WTC11 (cell line): ENCODE data around the gene UAP1L1. TPM values are rescaled to one million over a fixed set of nuclear protein-coding genes. Genes with fewer than 3 reads are reported as not detected.

Experiments
- ATAC-seq: fragments of 200-7000 bp; cut with Tn5 transposase; 2 replicates; pipeline ENCODE4 v1.10.0; 2021; ENCODE audit warnings: mild to moderate bottlenecking, moderate library complexity
- CTCF ChIA-PET: fragments of 300-600 bp; sonication (Branson Sonifier 250); formaldehyde crosslinking; loops from one replicate; lab custom pipeline; 2021; ENCODE audit warnings: antibody characterized with exemption; lab: Charles Lee
- POLR2A ChIA-PET: fragments of 350-600 bp; sonication (Branson Sonifier 250); formaldehyde crosslinking; loops from one replicate; lab custom pipeline; 2021; ENCODE audit warnings: antibody characterized with exemption; lab: Charles Lee
- DNase-seq: peaks from one replicate; pipeline ENCODE4 v3.0.0; 2021; ENCODE audit warnings: low spot score
- H3K27ac Mint-ChIP-seq: 2 replicates; pipeline ENCODE4 v1.8.0; 2021; ENCODE audit warnings: mixed read lengths
- H3K27me3 Mint-ChIP-seq: 2 replicates; pipeline ENCODE4 v1.8.0; 2021; ENCODE audit warnings: low read depth, mild to moderate bottlenecking, moderate library complexity, mixed read lengths
- H3K36me3 Mint-ChIP-seq: 2 replicates; pipeline ENCODE4 v1.8.0; 2021; ENCODE audit warnings: mixed read lengths
- H3K4me1 Mint-ChIP-seq: 2 replicates; pipeline ENCODE4 v1.8.0; 2022; ENCODE audit warnings: mixed read lengths
- H3K4me3 Mint-ChIP-seq: 2 replicates; pipeline ENCODE4 v1.8.0; 2021; ENCODE audit warnings: mild to moderate bottlenecking, moderate library complexity, mixed read lengths
- H3K9me3 Mint-ChIP-seq: 2 replicates; pipeline ENCODE4 v1.8.0; 2021; ENCODE audit warnings: mixed read lengths
- CREB1 ChIP-seq: sonication (generic); formaldehyde crosslinking; IDR thresholded peaks from 2 replicates; pipeline ENCODE4 v1.8.0; 2023; ENCODE audit warnings: mild to moderate bottlenecking, missing genetic modification reagents
- E2F4 ChIP-seq: sonication (generic); formaldehyde crosslinking; IDR thresholded peaks from 2 replicates; pipeline ENCODE4 v1.8.1; 2022; ENCODE audit warnings: low read depth, mild to moderate bottlenecking, moderate library complexity, missing genetic modification reagents, borderline replicate concordance
- ESRRA ChIP-seq: sonication (generic); formaldehyde crosslinking; IDR thresholded peaks from 2 replicates; pipeline ENCODE4 v1.8.1; 2022; ENCODE audit warnings: mild to moderate bottlenecking, missing genetic modification reagents, borderline replicate concordance
- GTF2I ChIP-seq: fragments of 250-450 bp; sonication (Bioruptor Pico); conservative IDR thresholded peaks from 2 replicates; pipeline ENCODE4 v1.4.0; 2021; ENCODE audit warnings: mild to moderate bottlenecking
- NR1H2 ChIP-seq: sonication (generic); formaldehyde crosslinking; IDR thresholded peaks from 2 replicates; pipeline ENCODE4 v1.9.0; 2021; ENCODE audit warnings: mild to moderate bottlenecking, moderate library complexity, missing genetic modification reagents
- NR2C2 ChIP-seq: sonication (generic); formaldehyde crosslinking; IDR thresholded peaks from 2 replicates; pipeline ENCODE4 v1.8.0; 2022; ENCODE audit warnings: mild to moderate bottlenecking, missing genetic modification reagents
- RELA ChIP-seq: sonication (generic); formaldehyde crosslinking; IDR thresholded peaks from 2 replicates; pipeline ENCODE4 v1.8.1; 2022; ENCODE audit warnings: missing genetic modification reagents, mild to moderate bottlenecking, borderline replicate concordance
- TCF7 ChIP-seq: sonication (generic); formaldehyde crosslinking; IDR thresholded peaks from 2 replicates; pipeline ENCODE4 v1.8.0; 2022; ENCODE audit warnings: mild to moderate bottlenecking, low read depth, missing genetic modification reagents, moderate library complexity
- ZBTB21 ChIP-seq: sonication (generic); formaldehyde crosslinking; IDR thresholded peaks from 2 replicates; pipeline ENCODE4 v1.8.1; 2023; ENCODE audit warnings: mild to moderate bottlenecking, missing genetic modification reagents, borderline replicate concordance
- ZNF138 ChIP-seq: sonication (generic); formaldehyde crosslinking; conservative IDR thresholded peaks from 2 replicates; pipeline ENCODE4 v1.8.1; 2022; ENCODE audit warnings: mild to moderate bottlenecking, moderate library complexity, missing genetic modification reagents
- ZNF416 ChIP-seq: fragments of 250-450 bp; sonication (Bioruptor Pico); IDR thresholded peaks from 2 replicates; pipeline ENCODE4 v1.9.0; 2021; ENCODE audit warnings: mild to moderate bottlenecking, inconsistent platforms
- ZNF671 ChIP-seq: fragments of 250-450 bp; sonication (Bioruptor Pico); IDR thresholded peaks from 2 replicates; pipeline ENCODE4 v1.8.0; 2021; ENCODE audit warnings: mild to moderate bottlenecking
- total RNA-seq: library from RNA; stranded (reverse); gene quantifications from 3 replicates; pipeline ENCODE4 v1.2.3, GENCODE V29; 2021

UAP1L1 gene
- total RNA-seq, 1 experiment from 2014 or later, result 17.7 TPM

- ATAC-seq (no peak), DNase-seq (no peak)
- POLR2A ChIA-PET, result interaction anchor here (0.5 kb wide), 1 partner anchor 90 kb away, joined by 3 read pairs; no protein-coding TSS in a partner anchor
- Mint-ChIP-seq H3K4me1 (no peaks in the 10 kb centered on the region), H3K27me3 (peaks cover 22% of the 10 kb centered on the region), H3K36me3 (no peaks in the 10 kb centered on the region), H3K27ac (no peak overlapping the region; the same call in 1 of the 2 replicates), H3K9me3 (no peaks in the 10 kb centered on the region), H3K4me3 (no peak overlapping the region)
- CTCF ChIA-PET, result interaction anchor here (1.3 kb wide), 1 partner anchor 43 kb away, joined by 6 read pairs; no protein-coding TSS in a partner anchor
- TF ChIP-seq ZBTB21 (CRISPR knock-in tag) (no peak), RELA (CRISPR knock-in tag) (no peak), ZNF416 (CRISPR knock-in tag) (no peak), CREB1 (CRISPR knock-in tag) (no peak), NR1H2 (CRISPR knock-in tag) (no peak), GTF2I (CRISPR knock-in tag) (no peak), E2F4 (CRISPR knock-in tag) (no peak)
These were observed 33.8 kb downstream of the UAP1L1 start for GRCh38 chr9:137110911-137111787.

GRCh38 chr9:137111788-137112563 is 34.7 kb downstream of the UAP1L1 start:
- no peak overlapping the region for H3K27ac Mint-ChIP-seq
- TF ChIP-seq TCF7 (CRISPR knock-in tag) (no peak), ZNF671 (no peak)
- ChIA-PET POLR2A (no interaction called here), CTCF (interaction anchor here (1.3 to 2.0 kb wide), 2 partner anchors 44 to 63 kb away, joined by 6 to 11 read pairs; no protein-coding TSS in a partner anchor)
- H3K4me1 Mint-ChIP-seq, result no peaks in the 10 kb centered on the region
- no peaks in the 10 kb centered on the region for H3K9me3 Mint-ChIP-seq
- peaks cover 28% of the 10 kb centered on the region for H3K27me3 Mint-ChIP-seq
- DNase-seq (no peak), ATAC-seq (no peak)
- no peak overlapping the region for H3K4me3 Mint-ChIP-seq
- no peaks in the 10 kb centered on the region for H3K36me3 Mint-ChIP-seq

- Mint-ChIP-seq H3K27ac (no peak overlapping the region), H3K4me3 (peak overlapping the region; percentile 52), H3K4me1 (no peaks in the 10 kb centered on the region), H3K27me3 (peaks cover 29% of the 10 kb centered on the region), H3K9me3 (no peaks in the 10 kb centered on the region), H3K36me3 (no peaks in the 10 kb centered on the region)
- no peak for ATAC-seq
- CTCF ChIA-PET, result interaction anchor here (0.6 to 2.0 kb wide), 15 partner anchors 17 to 124 kb away, joined by 3 to 12 read pairs (median 5); partner anchors contain the start of genes LRRC26, MAN1B1, PAXX and RNF224
- POLR2A ChIA-PET, result interaction anchor here (1.1 to 1.4 kb wide), 2 partner anchors 43 to 62 kb away, joined by 3 to 5 read pairs; partner anchors contain the start of gene SAPCD2
- no peak for DNase-seq
- TF ChIP-seq ZNF138 (CRISPR knock-in tag), result no peak
- 0 out of 2 replicates have a peak, but pooled peaks have one; percentile 5 for TF ChIP-seq ESRRA (CRISPR knock-in tag)
- TF ChIP-seq, all 79 proteins: peak for 1
These were observed 35.5 kb downstream of the UAP1L1 start for GRCh38 chr9:137112564-137113384.

- CTCF ChIA-PET, result interaction anchor here (0.6 to 2.0 kb wide), 16 partner anchors 16 to 125 kb away, joined by 3 to 12 read pairs (median 5); partner anchors contain the start of genes LRRC26, MAN1B1, NPDC1 and PAXX
- ATAC-seq, result peak; percentile 11
- Mint-ChIP-seq H3K36me3 (no peaks in the 10 kb centered on the region), H3K4me3 (peak overlapping the region; percentile 52), H3K4me1 (no peaks in the 10 kb centered on the region), H3K27ac (no peak overlapping the region), H3K9me3 (no peaks in the 10 kb centered on the region), H3K27me3 (peaks cover 29% of the 10 kb centered on the region)
- no peak for TF ChIP-seq NR2C2 (CRISPR knock-in tag)
- POLR2A ChIA-PET, result interaction anchor here (0.5 to 1.4 kb wide), 3 partner anchors 13 to 61 kb away, joined by 3 to 5 read pairs (median 4); partner anchors contain the start of gene SAPCD2
- no peak for DNase-seq
These were observed 36.3 kb downstream of the UAP1L1 start for GRCh38 chr9:137113385-137114159.
